D721Med (cell line): ENCODE results near the gene SNX6.
"Not testable (repeated sequence)": the region's sequence is repeated elsewhere in the genome, so short reads cannot be mapped to it uniquely, and the experiment has no call there.

Experiments
- DNase-seq: peaks from one replicate; pipeline ENCODE4 v3.0.0; 2011; ENCODE audit warnings: low spot score; ENCODE audit not compliant: insufficient read length
- FAIRE-seq: peaks from 2 replicates; lab custom pipeline; 2011; peaks lifted over from hg19 to GRCh38; lab: Jason Lieb, UNC
- TF ChIP-seq, protein P1 (sequence below): IDR thresholded peaks from 2 replicates; pipeline ENCODE4 v1.5.1; 2012; ENCODE audit warnings: mild to moderate bottlenecking, control low read depth; ENCODE audit not compliant: insufficient read depth; ENCODE audit errors: missing control alignments

The SNX6 gene

DNA sequence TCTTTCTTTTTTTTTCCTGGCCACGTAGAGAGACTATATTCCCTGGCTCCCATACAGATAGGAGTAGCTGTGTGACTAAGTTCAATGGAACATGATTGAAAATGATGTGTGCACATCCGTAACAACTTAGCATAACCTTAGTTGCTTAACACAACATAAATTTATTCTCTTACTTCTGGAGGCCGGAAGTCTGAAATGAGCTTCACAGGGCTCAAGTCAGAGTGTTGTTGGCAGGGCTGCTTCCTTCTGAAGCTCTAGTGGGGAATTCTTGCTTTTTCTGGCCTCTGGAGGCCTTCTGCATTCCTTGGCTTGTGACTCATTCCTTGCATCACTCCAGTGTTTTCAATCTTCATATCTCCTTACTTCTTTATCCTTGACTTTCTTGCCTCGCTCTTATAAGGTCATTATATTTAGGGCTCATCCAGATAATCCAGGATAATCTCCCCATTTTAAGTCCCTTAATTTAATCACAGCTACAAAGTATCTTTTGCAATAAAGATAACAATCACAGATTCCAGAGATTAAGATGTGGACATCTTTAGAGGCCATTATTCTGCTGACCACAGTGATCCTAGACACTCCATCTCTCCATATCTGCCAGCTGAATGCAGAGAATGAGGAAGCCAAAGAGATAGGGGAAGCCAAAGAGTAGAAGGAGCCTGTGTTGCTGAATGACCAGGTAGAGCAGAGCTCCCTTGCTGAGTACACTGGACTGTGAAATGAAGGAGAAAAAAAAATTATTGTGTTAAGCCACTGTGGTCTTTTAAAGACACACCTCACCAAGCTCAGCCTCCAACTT lies 21.0 kb upstream of the SNX6 start:
- DNase-seq (peak; percentile 44), FAIRE-seq (no peak)
- TF ChIP-seq, protein P1, sequence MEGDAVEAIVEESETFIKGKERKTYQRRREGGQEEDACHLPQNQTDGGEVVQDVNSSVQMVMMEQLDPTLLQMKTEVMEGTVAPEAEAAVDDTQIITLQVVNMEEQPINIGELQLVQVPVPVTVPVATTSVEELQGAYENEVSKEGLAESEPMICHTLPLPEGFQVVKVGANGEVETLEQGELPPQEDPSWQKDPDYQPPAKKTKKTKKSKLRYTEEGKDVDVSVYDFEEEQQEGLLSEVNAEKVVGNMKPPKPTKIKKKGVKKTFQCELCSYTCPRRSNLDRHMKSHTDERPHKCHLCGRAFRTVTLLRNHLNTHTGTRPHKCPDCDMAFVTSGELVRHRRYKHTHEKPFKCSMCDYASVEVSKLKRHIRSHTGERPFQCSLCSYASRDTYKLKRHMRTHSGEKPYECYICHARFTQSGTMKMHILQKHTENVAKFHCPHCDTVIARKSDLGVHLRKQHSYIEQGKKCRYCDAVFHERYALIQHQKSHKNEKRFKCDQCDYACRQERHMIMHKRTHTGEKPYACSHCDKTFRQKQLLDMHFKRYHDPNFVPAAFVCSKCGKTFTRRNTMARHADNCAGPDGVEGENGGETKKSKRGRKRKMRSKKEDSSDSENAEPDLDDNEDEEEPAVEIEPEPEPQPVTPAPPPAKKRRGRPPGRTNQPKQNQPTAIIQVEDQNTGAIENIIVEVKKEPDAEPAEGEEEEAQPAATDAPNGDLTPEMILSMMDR = no peak

DNA sequence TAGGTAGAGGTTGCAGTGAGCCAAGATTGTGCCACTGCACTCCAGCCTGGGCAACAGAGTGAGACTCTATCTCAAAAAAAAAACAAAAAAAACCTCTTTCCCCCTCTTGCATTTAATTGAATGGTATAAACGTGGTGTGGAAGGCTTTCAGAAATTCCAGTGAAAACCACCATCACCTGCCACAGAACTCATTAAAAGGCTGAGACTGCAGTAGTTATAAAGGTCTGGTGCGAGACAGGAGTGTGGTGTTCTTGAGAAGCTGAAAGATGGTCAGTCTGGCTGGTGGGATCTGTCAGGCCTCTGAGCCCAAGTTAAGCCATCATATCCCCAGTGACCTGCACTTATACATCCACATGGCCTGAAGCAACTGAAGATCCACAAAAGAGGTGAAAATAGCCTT lies 20.1 kb upstream of the SNX6 start:
- FAIRE-seq = not testable (repeated sequence)

DNA sequence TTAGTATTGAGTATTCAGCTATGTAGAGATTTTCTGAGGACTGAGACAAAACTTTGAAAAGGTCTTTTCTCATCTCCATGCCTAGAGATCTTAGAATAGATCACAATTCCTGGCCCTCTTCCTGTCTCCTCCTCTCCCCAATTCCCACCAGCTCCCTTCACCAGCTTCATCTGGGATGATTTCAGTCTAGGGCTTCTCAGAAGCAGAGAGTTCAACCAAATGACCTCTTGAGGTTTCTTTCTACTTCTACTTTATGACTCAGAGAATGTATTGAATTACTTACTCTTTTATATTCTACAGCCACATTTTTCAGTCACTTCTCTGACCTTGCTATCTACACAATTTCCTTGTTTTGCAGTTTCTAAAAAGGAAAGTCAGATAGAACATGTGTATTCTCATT lies 19.4 kb upstream of the SNX6 start:
- FAIRE-seq = no peak
- DNase-seq = no peak
- TF ChIP-seq, protein P1 = no peak

More for the DNA sequence above, 20.1 kb upstream of the SNX6 start:
- not testable (repeated sequence) for DNase-seq

DNA sequence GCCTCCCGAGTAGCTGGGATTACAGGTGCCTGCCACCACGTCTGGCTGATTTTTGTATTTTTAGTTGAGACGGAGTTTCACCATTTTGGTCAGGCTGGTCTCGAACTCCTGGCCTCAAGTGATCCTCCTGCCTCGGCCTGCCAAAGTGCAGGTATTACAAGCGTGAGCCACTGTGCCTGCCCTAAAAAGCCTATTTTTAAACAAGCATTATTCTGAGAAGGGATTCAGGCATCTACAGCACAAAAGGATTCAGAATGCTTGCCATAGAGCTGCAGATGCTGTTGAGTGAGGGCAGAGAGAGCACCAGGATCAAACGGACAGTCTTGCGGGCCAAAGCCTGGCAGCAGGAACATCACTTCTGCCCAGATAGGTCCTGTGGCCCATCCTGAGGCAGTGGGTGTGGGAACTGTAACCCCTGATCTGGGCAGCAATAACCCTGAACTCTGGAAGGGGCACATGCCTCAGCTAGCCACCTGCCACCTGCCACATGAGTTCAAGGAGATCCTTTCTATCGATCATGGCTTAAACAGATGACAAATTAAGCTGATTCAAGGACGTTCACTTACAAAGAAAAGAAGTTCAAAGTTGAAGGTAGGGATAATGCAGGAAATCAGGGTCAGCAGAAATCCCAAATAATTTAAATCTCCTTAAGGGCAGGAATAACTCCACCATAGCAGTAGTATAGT lies 16.8 kb upstream of the SNX6 start:
- DNase-seq = no peak
- FAIRE-seq = no peak
- TF ChIP-seq, protein P1 = no peak

DNA sequence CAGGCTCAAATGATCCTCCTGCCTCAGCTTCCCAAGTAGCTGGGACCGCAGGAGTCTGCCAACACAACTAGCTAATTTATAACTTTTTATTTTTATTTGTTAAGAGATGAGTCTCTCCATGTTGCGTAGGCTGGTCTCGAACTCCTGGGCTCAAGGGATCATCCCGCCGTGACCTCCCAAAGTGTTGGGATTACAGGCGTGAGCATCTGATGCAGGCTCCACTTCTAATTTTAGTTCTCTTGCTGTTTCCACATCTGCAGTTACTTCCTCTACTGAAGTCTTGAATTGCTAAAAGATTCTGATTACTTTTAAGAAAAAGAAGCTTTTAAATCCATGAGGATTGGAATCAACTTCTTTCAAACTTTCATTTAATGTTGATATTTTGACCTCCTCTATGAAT lies 13.4 kb upstream of the SNX6 start:
- no peak for DNase-seq
- FAIRE-seq = no peak
- TF ChIP-seq, protein P1 = no peak

DNA sequence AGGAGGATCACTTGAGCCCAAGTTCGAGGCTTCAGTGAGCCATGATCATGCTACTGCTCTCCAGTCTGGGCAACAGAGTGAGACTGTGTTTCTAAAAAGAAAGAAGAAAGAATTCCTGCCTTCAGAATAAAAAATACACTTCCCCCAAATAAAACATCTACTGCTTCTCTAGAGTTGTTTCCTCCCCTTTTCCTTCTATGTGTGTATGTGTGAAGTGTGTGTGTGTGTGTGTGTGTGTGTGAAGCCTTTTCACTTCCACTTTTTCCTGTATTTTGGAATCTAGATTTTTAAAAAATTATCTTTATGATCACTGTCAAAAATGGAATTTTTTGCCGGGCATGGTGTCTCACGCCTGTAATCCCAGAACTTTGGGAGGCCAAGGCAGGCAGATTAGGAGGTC lies 12.6 kb upstream of the SNX6 start:
- no peak for DNase-seq
- TF ChIP-seq, protein P1 = no peak
- FAIRE-seq = no peak

DNA sequence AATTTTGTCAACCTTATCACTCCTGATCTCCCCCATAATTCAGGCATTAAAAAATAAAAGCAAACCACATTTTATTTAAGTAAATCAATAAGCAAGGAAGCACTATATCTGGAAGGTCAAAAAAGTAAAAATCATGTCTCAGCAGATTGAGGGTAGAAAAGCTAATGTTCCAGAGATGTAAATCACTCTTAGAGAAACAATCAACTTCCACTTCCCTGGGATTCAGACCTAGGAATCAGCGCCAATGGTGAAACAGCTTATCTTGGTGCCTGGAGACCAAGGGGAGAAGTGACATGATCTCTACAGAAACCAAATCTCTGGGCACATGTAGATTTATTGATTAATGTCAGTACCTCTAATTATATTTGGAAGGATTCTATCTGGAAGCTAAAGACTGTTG lies 10.9 kb upstream of the SNX6 start:
- DNase-seq (no peak), FAIRE-seq (no peak)
- TF ChIP-seq, protein P1 = no peak

DNA sequence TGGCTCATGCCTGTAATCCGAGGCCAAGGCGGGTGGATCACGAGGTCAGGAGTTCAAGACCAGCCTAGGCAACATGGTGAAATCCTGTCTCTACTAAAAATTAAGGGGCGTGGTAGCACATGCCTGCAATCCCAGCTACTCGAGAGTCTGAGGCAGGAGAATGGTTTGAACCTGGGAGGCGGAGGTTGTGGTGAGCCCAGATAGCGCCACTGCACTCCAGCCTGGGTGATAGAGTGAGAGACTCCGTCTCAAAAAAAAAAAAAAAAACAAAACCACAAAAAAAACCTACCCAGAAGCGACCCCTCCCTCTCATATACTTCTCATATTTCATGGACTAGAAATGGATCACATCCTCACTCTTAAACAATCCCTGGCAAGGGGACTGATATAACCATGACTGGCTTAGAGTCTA lies 4.4 kb upstream of the SNX6 start:
- FAIRE-seq, DNase-seq: not testable (repeated sequence)
